Heart left ventricle (tissue), 16 donors: Measurements from ENCODE around the gene CXCL17. TPM values are rescaled to one million over a fixed set of nuclear protein-coding genes. Genes with fewer than 3 reads are reported as not detected.
"Not testable (repeated sequence)": the region's sequence is repeated elsewhere in the genome, so short reads cannot be mapped to it uniquely, and the experiment has no call there.

Experiments
- ATAC-seq, 4 donors: fragments of 200-7000 bp; cut with Tn5 transposase; one replicate each; pipeline ENCODE4 v1.9.1; 2020 to 2022; ENCODE audit warnings: moderate library complexity in 4 of 4, mild to moderate bottlenecking in 3 of 4, moderate number of reproducible peaks in 1 of 4
- DNase-seq, 5 donors: peaks; one replicate each; pipeline ENCODE4 v3.0.0-alpha.2; 2020
- H3K27ac ChIP-seq, 12 donors: fragments of 200-600 bp; sonication (generic) in 4 of 12; one replicate each; pipeline versions ENCODE4 v1.5.0 to v1.8.0; 2016 to 2022; ENCODE audit warnings: mild to moderate bottlenecking in 2 of 12
- H3K27me3 ChIP-seq, 9 donors: fragments of 200-600 bp; sonication (generic) in 2 of 9; one replicate each; pipeline versions ENCODE4 v1.5.1 to v1.8.0; 2016 to 2022; ENCODE audit warnings: mild to moderate bottlenecking in 3 of 9
- H3K36me3 ChIP-seq, 9 donors: fragments of 200-600 bp; sonication (generic) in 2 of 9; one replicate each; pipeline versions ENCODE4 v1.5.0 to v1.8.0; 2018 to 2022; ENCODE audit warnings: mild to moderate bottlenecking in 2 of 9
- H3K4me1 ChIP-seq, 12 donors: fragments of 200-600 bp; sonication (generic) in 4 of 12; one replicate each; pipeline versions ENCODE4 v1.5.0 to v1.8.0; 2016 to 2022; ENCODE audit warnings: mild to moderate bottlenecking in 3 of 12
- H3K4me3 ChIP-seq, 12 donors: fragments of 200-600 bp; sonication (generic) in 4 of 12; one replicate each; pipeline versions ENCODE4 v1.5.0 to v1.8.0; 2017 to 2022; ENCODE audit warnings: mild to moderate bottlenecking in 9 of 12, moderate library complexity in 4 of 12
- H3K9me3 ChIP-seq, 12 donors: fragments of 200-600 bp; sonication (generic) in 4 of 12; one replicate each; pipeline versions ENCODE4 v1.5.0 to v1.8.0; 2016 to 2022; ENCODE audit warnings: mild to moderate bottlenecking in 1 of 12
- POLR2A ChIP-seq, 2 donors: fragments of 450-650 bp; IDR thresholded peaks; one replicate each; pipeline ENCODE4 v1.6.1; 2017; ENCODE audit warnings: antibody characterized with exemption in 2 of 2, mild to moderate bottlenecking in 2 of 2, moderate library complexity in 2 of 2
- WGBS, 4 donors: extraction: QIAGEN DNeasy Blood & Tissue Kit in 2 of 4; methylation state at CpG; one replicate each; pipeline versions ENCODE4 v1.1.5 to v1.1.7; 2013 to 2018; 5-methylcytosine and 5-hydroxymethylcytosine counted together
- intact Hi-C, 10 donors: fragments of 100-400 bp; cut with DNase I; formaldehyde crosslinking; loops; one replicate each; pipeline versions ENCODE4 v1.11.1 to v1.14.2; 2022
- polyA plus RNA-seq, 2 donors: library from polyadenylated mRNA; stranded (reverse); fragments of 200-250 nt; gene quantifications; one replicate each; pipeline ENCODE4 v1.2.3, GENCODE V29; 2013
- total RNA-seq, 9 donors: library from RNA; depleted of rRNA in 2 of 9; stranded (reverse); fragments of >200 nt in 2 of 9; fragmentation: NEBNext Ultra II Directional in 3 of 9; extraction: Animal tissue kit (Norgen Biotek cat#: 25700) in 3 of 9; gene quantifications; one replicate each; pipeline versions ENCODE4 v1.1.0 to v1.2.4, GENCODE V29; 2016 to 2023
- TF ChIP-seq, protein P1 (sequence below), 12 donors: fragments of 200-600 bp; sonication (generic) in 4 of 12; IDR thresholded peaks; one replicate each; pipeline versions ENCODE4 v1.5.0 to v1.8.0; 2018 to 2022; ENCODE audit warnings: antibody characterized with exemption in 12 of 12, mild to moderate bottlenecking in 5 of 12
- donor health status: ischemic (EF 13 %, LVEDD 7.1; RV severe dilation, severe dysfunction).
- donor health status: healthy with polysubstance abuse.
- donor health status: DM: no; HTN: yes; CAD: no.
- donor health status: DM: no; HTN: no; CAD: no.
- donor health status: ischemic (EF 25% LVEDD 6.9; RV normal size, moderate dysfunction).
- donor health status: ischemic (EF 25% LVEDD 5.7; RV mildly dilated, moderate dysfunction).
- donor health status: healthy.
- donor health status: DM: yes; HTN: yes; CAD: no.
- donor health status: ischemic (EF 35%, LVEDD 5.7; RV mildly dilated, moderate dysfunction).
- donor health status: nonischemic (EF 11% LVEDD 7.7; RV severe dilation, severe dysfunction).
- donor health status: DM: yes; HTN: yes; CAD: no.
- donor health status: PGD.
- donor health status: ischemic (EF 29% LVEDD 5.4; RV normal size, mild dysfunction).
- donor health status: nonischemic (EF 23%, LVEDD 6.1; RV moderate dilation, normal function).

CXCL17 gene
- total and polyA plus RNA-seq, 11 donors = not detected

- TF ChIP-seq, protein P1, sequence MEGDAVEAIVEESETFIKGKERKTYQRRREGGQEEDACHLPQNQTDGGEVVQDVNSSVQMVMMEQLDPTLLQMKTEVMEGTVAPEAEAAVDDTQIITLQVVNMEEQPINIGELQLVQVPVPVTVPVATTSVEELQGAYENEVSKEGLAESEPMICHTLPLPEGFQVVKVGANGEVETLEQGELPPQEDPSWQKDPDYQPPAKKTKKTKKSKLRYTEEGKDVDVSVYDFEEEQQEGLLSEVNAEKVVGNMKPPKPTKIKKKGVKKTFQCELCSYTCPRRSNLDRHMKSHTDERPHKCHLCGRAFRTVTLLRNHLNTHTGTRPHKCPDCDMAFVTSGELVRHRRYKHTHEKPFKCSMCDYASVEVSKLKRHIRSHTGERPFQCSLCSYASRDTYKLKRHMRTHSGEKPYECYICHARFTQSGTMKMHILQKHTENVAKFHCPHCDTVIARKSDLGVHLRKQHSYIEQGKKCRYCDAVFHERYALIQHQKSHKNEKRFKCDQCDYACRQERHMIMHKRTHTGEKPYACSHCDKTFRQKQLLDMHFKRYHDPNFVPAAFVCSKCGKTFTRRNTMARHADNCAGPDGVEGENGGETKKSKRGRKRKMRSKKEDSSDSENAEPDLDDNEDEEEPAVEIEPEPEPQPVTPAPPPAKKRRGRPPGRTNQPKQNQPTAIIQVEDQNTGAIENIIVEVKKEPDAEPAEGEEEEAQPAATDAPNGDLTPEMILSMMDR (IDR thresholded peaks at IDR 0.05) = no peak
- TF ChIP-seq POLR2A (IDR thresholded peaks at IDR 0.05) = no peak
- DNase-seq = no peak
- Histone ChIP-seq H3K9me3 (no peaks in the 10 kb centered on the region), H3K27ac (peak overlapping the region in 1 of 12 donors; percentile 7), H3K4me1 (peaks cover 0 to 24% (median 12%) of the 10 kb centered on the region in 12 donors), H3K36me3 (no peaks in the 10 kb centered on the region), H3K4me3 (no peak overlapping the region), H3K27me3 (no peaks in the 10 kb centered on the region)
- intact Hi-C loops = no loop called here
- peak in 3 of 4 donors; percentile 29 to 61 (median 52) for ATAC-seq
- 49 to 65% (median 55%) methylated on average over 4 of the region's 4 CpGs for WGBS, 4 donors
Observed at GRCh38 chr19:42461700-42462324, 19.1 kb upstream of the CXCL17 start.

GRCh38 chr19:42461231-42461630, 18.5 kb upstream of the CXCL17 start:
- H3K27me3 ChIP-seq, H3K4me3 ChIP-seq, intact Hi-C loops, DNase-seq, H3K9me3 ChIP-seq, H3K36me3 ChIP-seq, ATAC-seq: not testable (repeated sequence)
- whole genome bisulfite sequencing, 4 donors = 89 to 96% (median 92%) methylated on average over 8 of the region's 8 CpGs
- H3K27ac ChIP-seq = peak overlapping the region in 3 of 12 donors; percentile 7 to 23 (median 8)
- peaks cover 0 to 18% (median 7%) of the 10 kb centered on the region in 12 donors for H3K4me1 ChIP-seq

GRCh38 chr19:42459926-42460325, 17.2 kb upstream of the CXCL17 start:
- WGBS, 4 donors = 94 to 99% (median 95%) methylated on average over 2 of the region's 2 CpGs
- DNase-seq (no peak), ATAC-seq (no peak)
- peaks cover 0 to 14% (median 2%) of the 10 kb centered on the region in 12 donors for H3K4me1 ChIP-seq
- no peak overlapping the region for H3K27ac ChIP-seq
- H3K9me3 ChIP-seq = no peaks in the 10 kb centered on the region
- H3K4me3 ChIP-seq = no peak overlapping the region
- H3K27me3 ChIP-seq = no peaks in the 10 kb centered on the region
- no peaks in the 10 kb centered on the region for H3K36me3 ChIP-seq
- no peak for TF ChIP-seq POLR2A (IDR thresholded peaks at IDR 0.05)
- TF ChIP-seq, protein P1 (IDR thresholded peaks at IDR 0.05) = no peak
- intact Hi-C loops = loop anchor here in 5 of 10 donors (5.0 to 10.0 kb wide), 3 partner anchors 32 to 315 kb away; partner anchors contain the start of gene CEACAM8 (in 4 of the 5)

- DNase-seq (no peak), ATAC-seq (peak in 3 of 4 donors; percentile 52 to 72 (median 60))
- WGBS, 4 donors = 58 to 75% (median 66%) methylated on average over 1 of the region's 1 CpG
- peaks cover 0 to 18% (median 0%) of the 10 kb centered on the region in 12 donors for H3K4me1 ChIP-seq
- no peaks in the 10 kb centered on the region for H3K27me3 ChIP-seq
- intact Hi-C loops = loop anchor here in 5 of 10 donors (5.0 to 10.0 kb wide), 3 partner anchors 37 to 319 kb away; partner anchors contain the start of gene CEACAM8 (in 4 of the 5)
- no peaks in the 10 kb centered on the region for H3K9me3 ChIP-seq
- H3K4me3 ChIP-seq = no peak overlapping the region
- H3K27ac ChIP-seq = no peak overlapping the region
- TF ChIP-seq, protein P1 (IDR thresholded peaks at IDR 0.05) = no peak
- no peak for TF ChIP-seq POLR2A (IDR thresholded peaks at IDR 0.05)
- no peaks in the 10 kb centered on the region for H3K36me3 ChIP-seq
Observed at GRCh38 chr19:42455621-42456081, 12.9 kb upstream of the CXCL17 start.
